ENCODE measurements around the gene C3orf33. TPM values are rescaled to one million over a fixed set of nuclear protein-coding genes. Genes with fewer than 3 reads are reported as not detected.
A peak's percentile ranks its signal among the peaks of the same experiment; 100 is the strongest.

C3orf33 gene
- total and polyA plus RNA-seq, 9 of the 15 experiments (the other 6 are each of a cell fraction or from before 2014, with no cell fraction given): 4.1 to 10.2 (median 6.0) TPM

DNA sequence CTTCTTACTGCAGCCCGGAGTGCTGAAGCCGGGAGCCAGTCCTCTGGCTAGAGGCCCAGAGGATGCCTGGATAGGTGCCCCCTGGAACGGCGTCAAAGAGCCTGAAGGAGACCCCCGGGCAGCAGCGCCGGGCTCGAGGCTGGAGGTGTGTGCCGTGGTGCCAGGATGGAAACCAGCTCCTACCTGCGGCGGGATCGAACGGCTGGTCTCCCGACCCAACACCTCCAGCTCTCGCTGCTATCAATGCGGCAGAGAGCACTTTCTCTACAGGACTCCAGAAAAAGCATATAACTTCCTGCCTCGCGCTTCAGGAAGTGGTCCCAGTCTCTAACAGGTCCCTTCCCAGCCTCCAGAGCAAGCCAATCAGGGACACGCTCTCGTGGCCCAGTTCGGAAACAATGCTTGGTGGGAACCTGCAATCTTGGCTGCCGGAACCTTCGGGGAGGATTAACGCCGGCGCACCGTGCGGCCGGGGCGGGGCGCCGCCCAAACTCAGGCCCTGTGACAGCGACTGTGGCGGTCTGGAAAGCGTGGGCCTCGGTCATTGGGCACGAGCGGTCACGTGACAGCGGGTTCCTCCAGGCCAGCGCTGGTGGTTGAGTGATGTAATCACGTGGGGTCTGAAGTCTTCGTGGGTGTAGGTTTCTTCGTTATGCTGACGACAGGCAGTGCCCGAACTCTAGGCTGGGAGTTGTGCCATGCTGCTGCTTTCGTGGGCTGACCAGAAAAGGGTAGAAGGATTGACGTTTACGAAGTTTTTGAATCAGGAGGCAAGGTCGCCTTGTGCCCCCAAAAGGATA, 48.3 kb upstream of the C3orf33 start, which contains the start of gene SLC33A1 (continued):
- TF ChIP-seq, protein P1, sequence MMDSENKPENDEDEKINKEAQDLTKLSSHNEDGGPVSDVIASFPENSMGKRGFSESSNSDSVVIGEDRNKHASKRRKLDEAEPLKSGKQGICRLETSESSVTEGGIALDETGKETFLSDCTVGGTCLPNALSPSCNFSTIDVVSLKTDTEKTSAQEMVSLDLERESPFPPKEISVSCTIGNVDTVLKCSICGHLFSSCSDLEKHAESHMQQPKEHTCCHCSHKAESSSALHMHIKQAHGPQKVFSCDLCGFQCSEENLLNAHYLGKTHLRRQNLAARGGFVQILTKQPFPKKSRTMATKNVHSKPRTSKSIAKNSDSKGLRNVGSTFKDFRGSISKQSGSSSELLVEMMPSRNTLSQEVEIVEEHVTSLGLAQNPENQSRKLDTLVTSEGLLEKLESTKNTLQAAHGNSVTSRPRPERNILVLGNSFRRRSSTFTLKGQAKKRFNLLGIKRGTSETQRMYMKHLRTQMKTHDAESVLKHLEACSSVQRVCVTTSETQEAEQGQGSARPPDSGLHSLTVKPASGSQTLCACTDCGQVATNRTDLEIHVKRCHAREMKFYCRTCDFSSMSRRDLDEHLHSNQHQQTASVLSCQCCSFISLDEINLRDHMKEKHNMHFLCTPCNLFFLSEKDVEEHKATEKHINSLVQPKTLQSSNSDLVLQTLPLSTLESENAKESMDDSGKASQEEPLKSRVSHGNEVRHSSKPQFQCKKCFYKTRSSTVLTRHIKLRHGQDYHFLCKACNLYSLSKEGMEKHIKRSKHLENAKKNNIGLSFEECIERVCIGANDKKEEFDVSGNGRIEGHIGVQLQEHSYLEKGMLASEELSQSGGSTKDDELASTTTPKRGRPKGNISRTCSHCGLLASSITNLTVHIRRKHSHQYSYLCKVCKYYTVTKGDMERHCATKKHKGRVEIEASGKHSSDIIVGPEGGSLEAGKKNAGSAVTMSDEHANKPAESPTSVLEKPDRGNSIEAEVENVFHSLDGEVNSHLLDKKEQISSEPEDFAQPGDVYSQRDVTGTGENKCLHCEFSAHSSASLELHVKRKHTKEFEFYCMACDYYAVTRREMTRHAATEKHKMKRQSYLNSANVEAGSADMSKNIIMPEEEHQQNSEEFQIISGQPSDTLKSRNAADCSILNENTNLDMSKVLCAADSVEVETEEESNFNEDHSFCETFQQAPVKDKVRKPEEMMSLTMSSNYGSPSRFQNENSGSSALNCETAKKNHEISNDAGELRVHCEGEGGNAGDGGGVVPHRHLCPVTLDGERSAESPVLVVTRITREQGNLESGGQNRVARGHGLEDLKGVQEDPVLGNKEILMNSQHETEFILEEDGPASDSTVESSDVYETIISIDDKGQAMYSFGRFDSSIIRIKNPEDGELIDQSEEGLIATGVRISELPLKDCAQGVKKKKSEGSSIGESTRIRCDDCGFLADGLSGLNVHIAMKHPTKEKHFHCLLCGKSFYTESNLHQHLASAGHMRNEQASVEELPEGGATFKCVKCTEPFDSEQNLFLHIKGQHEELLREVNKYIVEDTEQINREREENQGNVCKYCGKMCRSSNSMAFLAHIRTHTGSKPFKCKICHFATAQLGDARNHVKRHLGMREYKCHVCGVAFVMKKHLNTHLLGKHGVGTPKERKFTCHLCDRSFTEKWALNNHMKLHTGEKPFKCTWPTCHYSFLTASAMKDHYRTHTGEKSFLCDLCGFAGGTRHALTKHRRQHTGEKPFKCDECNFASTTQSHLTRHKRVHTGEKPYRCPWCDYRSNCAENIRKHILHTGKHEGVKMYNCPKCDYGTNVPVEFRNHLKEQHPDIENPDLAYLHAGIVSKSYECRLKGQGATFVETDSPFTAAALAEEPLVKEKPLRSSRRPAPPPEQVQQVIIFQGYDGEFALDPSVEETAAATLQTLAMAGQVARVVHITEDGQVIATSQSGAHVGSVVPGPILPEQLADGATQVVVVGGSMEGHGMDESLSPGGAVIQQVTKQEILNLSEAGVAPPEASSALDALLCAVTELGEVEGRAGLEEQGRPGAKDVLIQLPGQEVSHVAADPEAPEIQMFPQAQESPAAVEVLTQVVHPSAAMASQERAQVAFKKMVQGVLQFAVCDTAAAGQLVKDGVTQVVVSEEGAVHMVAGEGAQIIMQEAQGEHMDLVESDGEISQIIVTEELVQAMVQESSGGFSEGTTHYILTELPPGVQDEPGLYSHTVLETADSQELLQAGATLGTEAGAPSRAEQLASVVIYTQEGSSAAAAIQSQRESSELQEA (IDR thresholded peaks at IDR 0.05; ENCODE audit: low read depth): no peak
- TF ChIP-seq, protein P2, sequence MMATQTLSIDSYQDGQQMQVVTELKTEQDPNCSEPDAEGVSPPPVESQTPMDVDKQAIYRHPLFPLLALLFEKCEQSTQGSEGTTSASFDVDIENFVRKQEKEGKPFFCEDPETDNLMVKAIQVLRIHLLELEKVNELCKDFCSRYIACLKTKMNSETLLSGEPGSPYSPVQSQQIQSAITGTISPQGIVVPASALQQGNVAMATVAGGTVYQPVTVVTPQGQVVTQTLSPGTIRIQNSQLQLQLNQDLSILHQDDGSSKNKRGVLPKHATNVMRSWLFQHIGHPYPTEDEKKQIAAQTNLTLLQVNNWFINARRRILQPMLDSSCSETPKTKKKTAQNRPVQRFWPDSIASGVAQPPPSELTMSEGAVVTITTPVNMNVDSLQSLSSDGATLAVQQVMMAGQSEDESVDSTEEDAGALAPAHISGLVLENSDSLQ (IDR thresholded peaks at IDR 0.05): peak; percentile 86
- TF ChIP-seq SRSF7 (optimal IDR thresholded peaks at IDR 0.05; ENCODE audit: low read depth, low read length) (no peak), TBL1XR1 (IDR thresholded peaks at IDR 0.05; ENCODE audit: low read length in 2 of 2) (peak; percentile 78 to 86; a peak in 3 of 4 replicates), ZNF274 (IDR thresholded peaks at IDR 0.05; ENCODE audit: borderline replicate concordance, low read depth, low read length) (no peak), POLR2H (tag; IDR thresholded peaks at IDR 0.05; ENCODE audit: low read depth) (peak; percentile 89), NR2F6 (CRISPR knock-in tag; IDR thresholded peaks at IDR 0.05) (no peak), ZNF197 (CRISPR knock-in tag; IDR thresholded peaks at IDR 0.05; ENCODE audit: low read depth) (peak; percentile 73), CEBPG (CRISPR knock-in tag; IDR thresholded peaks at IDR 0.05) (peak; percentile 84), CEBPG (tag; conservative IDR thresholded peaks at IDR 0.05 in 1 of 2, IDR thresholded peaks at IDR 0.05 in 1 of 2) (peak; percentile 82 to 95; a peak in 3 of 4 replicates), POLR2AphosphoS5 (IDR thresholded peaks at IDR 0.05; ENCODE audit: control insufficient read depth, insufficient read depth, low read depth, low read length) (peak; percentile 87), KDM2B (CRISPR knock-in tag; IDR thresholded peaks at IDR 0.05) (no peak), ADNP (tag; IDR thresholded peaks at IDR 0.05) (no peak), DIDO1 (tag; IDR thresholded peaks at IDR 0.05; ENCODE audit: low read depth) (peak; percentile 54; the same call in 1 of the 2 replicates), PYGO2 (tag; IDR thresholded peaks at IDR 0.05) (no peak), ZNF384 (IDR thresholded peaks at IDR 0.05; ENCODE audit: low read depth, low read length) (peak; percentile 66), MXI1 (IDR thresholded peaks at IDR 0.05; ENCODE audit: low read depth, low read length) (no peak; the same call in 1 of the 2 replicates)
- TF ChIP-seq, protein P3, sequence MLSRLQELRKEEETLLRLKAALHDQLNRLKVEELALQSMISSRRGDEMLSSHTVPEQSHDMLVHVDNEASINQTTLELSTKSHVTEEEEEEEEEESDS (CRISPR knock-in tag; IDR thresholded peaks at IDR 0.05): no peak
